ENCODE results near the gene HTRA1. TPM values are rescaled to one million over a fixed set of nuclear protein-coding genes. Genes with fewer than 3 reads are reported as not detected.

HTRA1 gene
- total and polyA plus RNA-seq, 3 donors from 2014 or later, result 21.3 to 105 (median 27.3) TPM

- no peak overlapping the region for H3K27ac ChIP-seq
- DNase-seq, result no peak
- no peaks in the 10 kb centered on the region for H3K36me3 ChIP-seq (ENCODE audit: low read depth, missing control alignments)
- WGBS, 2 donors, result 95 to 98% methylated on average over 4 of the region's 4 CpGs
- H3K4me3 ChIP-seq, result no peak overlapping the region
- H3K9me3 ChIP-seq, result no peaks in the 10 kb centered on the region
- intact Hi-C loops (cut with DNase I; ENCODE audit: low total_unique reads), result no loop called here
- no peaks in the 10 kb centered on the region for H3K27me3 ChIP-seq
- TF ChIP-seq POLR2A (IDR thresholded peaks at IDR 0.05) (no peak), CTCF (IDR thresholded peaks at IDR 0.05) (no peak)
- H3K4me1 ChIP-seq, result peaks cover 20% of the 10 kb centered on the region
These were observed 10.3 kb downstream of the HTRA1 start for GRCh38 chr10:122471531-122472177.

- H3K36me3 ChIP-seq (ENCODE audit: low read depth, missing control alignments), result no peaks in the 10 kb centered on the region
- H3K4me1 ChIP-seq, result peaks cover 20% of the 10 kb centered on the region
- H3K9me3 ChIP-seq, result no peaks in the 10 kb centered on the region
- no peak overlapping the region for H3K27ac ChIP-seq
- intact Hi-C loops (cut with DNase I; ENCODE audit: low total_unique reads), result no loop called here
- no peaks in the 10 kb centered on the region for H3K27me3 ChIP-seq
- DNase-seq, result no peak
- TF ChIP-seq CTCF (IDR thresholded peaks at IDR 0.05), result no peak
- TF ChIP-seq POLR2A (IDR thresholded peaks at IDR 0.05), result no peak
- no peak overlapping the region for H3K4me3 ChIP-seq
- 74 to 90% methylated on average over 8 of the region's 8 CpGs for WGBS, 2 donors
These were observed 11.8 kb downstream of the HTRA1 start for GRCh38 chr10:122473116-122473515.

- no peaks in the 10 kb centered on the region for H3K9me3 ChIP-seq
- no peaks in the 10 kb centered on the region for H3K27me3 ChIP-seq
- WGBS, 2 donors, result 50 to 62% methylated on average over 15 of the region's 15 CpGs
- DNase-seq, result peak; percentile 72
- no peaks in the 10 kb centered on the region for H3K36me3 ChIP-seq (ENCODE audit: low read depth, missing control alignments)
- intact Hi-C loops (cut with DNase I; ENCODE audit: low total_unique reads), result no loop called here
- H3K4me1 ChIP-seq, result peaks cover 24% of the 10 kb centered on the region
- no peak overlapping the region for H3K4me3 ChIP-seq
- H3K27ac ChIP-seq, result peak overlapping the region in 1 of 2 donors; percentile 26
- TF ChIP-seq POLR2A (IDR thresholded peaks at IDR 0.05), result no peak
- TF ChIP-seq CTCF (IDR thresholded peaks at IDR 0.05), result no peak
These were observed 12.9 kb downstream of the HTRA1 start for GRCh38 chr10:122474131-122474818.

GRCh38 chr10:122475100-122475499 lies 13.7 kb downstream of the HTRA1 start:
- Histone ChIP-seq H3K9me3 (no peaks in the 10 kb centered on the region), H3K27me3 (no peaks in the 10 kb centered on the region), H3K27ac (peak overlapping the region in 1 of 2 donors; percentile 26), H3K4me1 (peaks cover 24% of the 10 kb centered on the region), H3K36me3 (ENCODE audit: low read depth, missing control alignments) (no peaks in the 10 kb centered on the region), H3K4me3 (no peak overlapping the region)
- TF ChIP-seq CTCF (IDR thresholded peaks at IDR 0.05) (no peak), POLR2A (IDR thresholded peaks at IDR 0.05) (no peak)
- DNase-seq, result peak; percentile 67
- intact Hi-C loops (cut with DNase I; ENCODE audit: low total_unique reads), result no loop called here
- WGBS, 2 donors, result 32 to 40% methylated on average over 12 of the region's 12 CpGs

Measured in testis (tissue), 3 donors.